ENCODE data around the gene RECK.
"Not testable (repeated sequence)": the region's sequence is repeated elsewhere in the genome, so short reads cannot be mapped to it uniquely, and the experiment has no call there.

Gene RECK

GRCh38 chr9:36153746-36154145, 117.0 kb downstream of the RECK start:
- DNase-seq (ENCODE audit: low read depth in 2 of 2), result no peak

GRCh38 chr9:36154331-36154952, 117.7 kb downstream of the RECK start:
- no peak for DNase-seq (ENCODE audit: low read depth in 2 of 2)

- no peak for DNase-seq (ENCODE audit: low read depth in 2 of 2)
Observed at GRCh38 chr9:36156116-36156515, 119.4 kb downstream of the RECK start.

- no peak for DNase-seq (ENCODE audit: low read depth in 2 of 2)
Observed at GRCh38 chr9:36158122-36158521, 121.4 kb downstream of the RECK start.

- no peak for DNase-seq (ENCODE audit: low read depth in 2 of 2)
Observed at GRCh38 chr9:36158917-36159316, 122.2 kb downstream of the RECK start.

- not testable (repeated sequence) for DNase-seq (ENCODE audit: low read depth in 2 of 2)
Observed at GRCh38 chr9:36159509-36159908, 122.8 kb downstream of the RECK start.

GRCh38 chr9:36160126-36160525, 123.4 kb downstream of the RECK start:
- not testable (repeated sequence) for DNase-seq (ENCODE audit: low read depth in 2 of 2)

- DNase-seq (ENCODE audit: low read depth in 2 of 2), result no peak
Observed at GRCh38 chr9:36161187-36161586, 124.5 kb downstream of the RECK start.

GRCh38 chr9:36162211-36162738, 125.6 kb downstream of the RECK start:
- no peak for DNase-seq (ENCODE audit: low read depth in 2 of 2)

GRCh38 chr9:36163049-36163785, 126.5 kb downstream of the RECK start:
- DNase-seq (ENCODE audit: low read depth in 2 of 2), result no peak

GRCh38 chr9:36163786-36164170, 127.1 kb downstream of the RECK start:
- DNase-seq (ENCODE audit: low read depth in 2 of 2), result no peak

- DNase-seq (ENCODE audit: low read depth in 2 of 2), result no peak
Observed at GRCh38 chr9:36164372-36164771, 127.7 kb downstream of the RECK start.

- no peak for DNase-seq (ENCODE audit: low read depth in 2 of 2)
Observed at GRCh38 chr9:36164989-36165388, 128.3 kb downstream of the RECK start.

GRCh38 chr9:36165826-36166167, 129.1 kb downstream of the RECK start:
- no peak for DNase-seq (ENCODE audit: low read depth in 2 of 2)

GRCh38 chr9:36166168-36166927, 129.6 kb downstream of the RECK start:
- peak; percentile 61 to 74 for DNase-seq (ENCODE audit: low read depth in 2 of 2)

- DNase-seq (ENCODE audit: low read depth in 2 of 2), result no peak
Observed at GRCh38 chr9:36169166-36169565, 132.5 kb downstream of the RECK start, which contains the start of gene CCIN. Gene CCIN, plus strand, starts transcription at chr9:36169388. Its CDS starts 115 bp downstream, at chr9:36169503.

GRCh38 chr9:36169708-36170107, 133.0 kb downstream of the RECK start:
- no peak for DNase-seq (ENCODE audit: low read depth in 2 of 2)

- DNase-seq (ENCODE audit: low read depth in 2 of 2), result no peak
Observed at GRCh38 chr9:36170531-36170930, 133.8 kb downstream of the RECK start.

GRCh38 chr9:36173861-36174260, 137.1 kb downstream of the RECK start:
- no peak for DNase-seq (ENCODE audit: low read depth in 2 of 2)

Measured in stimulated activated CD4-positive, alpha-beta T cell treated with anti-CD3 and anti-CD28 coated beads, Interleukin-15, amount 100 ng/mL, for 48 hours (primary cell).